GM15510 (cell line): Measurements from ENCODE around the gene BATF3.

Experiments
- POLR2A ChIP-seq: IDR thresholded peaks from 3 replicates; pipeline ENCODE4 v1.6.1; 2011; ENCODE audit warnings: borderline replicate concordance; ENCODE audit not compliant: insufficient read length; ENCODE audit errors: extremely low read depth

Gene BATF3

GRCh38 chr1:212716161-212716560 lies 16.5 kb upstream of the BATF3 start:
- TF ChIP-seq POLR2A, result no peak

- no peak for TF ChIP-seq POLR2A
Observed at GRCh38 chr1:212713465-212714136, 14.0 kb upstream of the BATF3 start.

- no peak for TF ChIP-seq POLR2A
Observed at GRCh38 chr1:212712451-212713303, 13.0 kb upstream of the BATF3 start.

- no peak for TF ChIP-seq POLR2A
Observed at GRCh38 chr1:212710566-212710965, 10.9 kb upstream of the BATF3 start.

- no peak for TF ChIP-seq POLR2A
Observed at GRCh38 chr1:212703991-212704564, 4.4 kb upstream of the BATF3 start.

GRCh38 chr1:212702672-212703071 lies 3.0 kb upstream of the BATF3 start:
- TF ChIP-seq POLR2A, result no peak

GRCh38 chr1:212701910-212702309 lies 2.3 kb upstream of the BATF3 start:
- no peak for TF ChIP-seq POLR2A

GRCh38 chr1:212700892-212701819 lies 1.5 kb upstream of the BATF3 start:
- no peak for TF ChIP-seq POLR2A

- TF ChIP-seq POLR2A, result peak; percentile 34
Observed at GRCh38 chr1:212700223-212700891, 717 bp upstream of the BATF3 start.

- TF ChIP-seq POLR2A, result peak; percentile 25
Observed at GRCh38 chr1:212699104-212699624, 476 bp downstream of the BATF3 start.

- no peak for TF ChIP-seq POLR2A
Observed at GRCh38 chr1:212698467-212699103, 1.1 kb downstream of the BATF3 start.

GRCh38 chr1:212696721-212697331 lies 2.8 kb downstream of the BATF3 start:
- TF ChIP-seq POLR2A, result no peak
